ENCODE results near the gene SNX20. TPM values are rescaled to one million over a fixed set of nuclear protein-coding genes. Genes with fewer than 3 reads are reported as not detected.

The SNX20 gene
- total RNA-seq, 1 donor from 2014 or later, result 0.34 TPM

GRCh38 chr16:50704245-50704644 lies 23.1 kb upstream of the SNX20 start:
- no peak for DNase-seq

DNA sequence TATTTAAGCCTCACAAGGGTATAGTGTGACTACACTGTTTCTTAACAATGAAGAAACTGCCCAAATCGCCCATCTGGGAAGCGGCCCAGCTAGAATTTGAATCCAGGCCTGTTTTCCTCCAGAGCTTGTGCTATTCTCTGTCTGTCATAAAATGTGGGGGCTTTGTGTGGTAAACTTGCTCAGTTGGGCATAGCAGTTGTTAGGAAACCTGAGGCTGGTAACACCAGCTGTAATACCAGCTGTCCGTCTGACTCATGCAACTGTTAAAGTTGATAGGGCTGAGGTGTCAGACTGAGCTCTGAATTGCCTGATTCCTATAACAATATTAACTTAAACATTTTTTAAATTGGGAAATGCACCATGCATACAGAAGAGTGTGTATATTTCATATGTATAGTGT lies 21.6 kb upstream of the SNX20 start:
- peak; percentile 37 for DNase-seq

GRCh38 chr16:50699326-50700159 lies 18.4 kb upstream of the SNX20 start:
- no peak for DNase-seq

DNA sequence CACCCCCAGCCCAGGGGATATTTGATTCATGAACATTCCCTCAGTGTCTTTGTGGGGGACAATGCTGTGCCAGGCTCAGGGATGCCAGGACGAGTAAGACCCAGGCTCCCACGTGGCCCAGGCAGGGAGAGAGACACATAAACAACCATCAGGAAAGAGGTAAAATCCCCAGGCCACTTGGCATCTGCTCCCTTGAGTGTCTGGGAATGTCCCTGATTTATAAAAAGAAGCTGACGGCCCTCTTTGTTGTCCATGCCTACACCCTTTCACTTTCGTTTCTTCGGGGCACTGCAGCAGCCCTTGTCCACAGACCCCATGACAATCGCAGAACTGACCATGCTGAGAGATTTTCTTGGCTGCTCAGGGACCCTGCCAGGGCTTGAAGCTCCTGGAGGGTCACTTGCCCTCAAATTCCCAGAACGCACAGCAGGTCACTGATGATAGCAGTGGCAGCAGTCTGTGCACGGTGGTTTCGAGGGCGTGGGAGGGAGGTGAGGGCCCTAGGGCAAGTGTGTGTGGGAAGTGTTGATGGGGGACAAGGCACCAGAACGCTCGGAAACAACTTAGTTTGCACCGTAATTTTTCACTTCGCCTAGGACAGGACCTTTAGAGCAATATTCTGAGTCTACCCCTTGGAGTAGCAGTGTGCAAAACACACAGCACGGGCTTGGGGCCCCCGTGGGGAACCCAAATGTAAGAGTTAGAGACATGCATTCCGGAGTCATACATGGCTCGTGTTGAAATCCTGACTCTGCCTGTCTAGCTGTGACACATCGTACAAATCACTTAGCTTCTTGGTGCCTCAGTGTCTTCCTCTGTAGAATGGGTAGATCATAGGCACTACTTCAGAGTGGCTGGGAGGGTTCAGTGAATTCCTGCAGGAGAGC lies 17.0 kb upstream of the SNX20 start:
- peak; percentile 64 for DNase-seq

DNA sequence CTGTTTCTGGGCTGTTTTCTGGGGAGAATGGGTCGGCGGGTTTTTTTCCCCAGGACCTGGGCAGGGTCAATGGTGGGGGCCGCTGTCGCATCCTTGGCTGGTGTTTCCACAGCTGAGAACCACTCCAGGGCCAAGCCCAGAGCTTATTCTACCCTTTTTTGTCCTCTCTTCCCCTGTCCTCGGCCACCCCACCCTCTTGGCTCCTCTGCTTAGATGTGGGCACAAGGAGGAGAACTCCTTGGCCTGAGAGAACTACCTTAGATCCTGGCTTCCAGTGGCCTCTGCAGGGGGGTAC lies 16.3 kb upstream of the SNX20 start:
- DNase-seq, result no peak

GRCh38 chr16:50696575-50697420 lies 15.7 kb upstream of the SNX20 start:
- peak; percentile 55 for DNase-seq

- no peak for DNase-seq
These were observed 15.0 kb upstream of the SNX20 start for GRCh38 chr16:50696126-50696525.

GRCh38 chr16:50695017-50696000 lies 14.2 kb upstream of the SNX20 start:
- no peak for DNase-seq

DNA sequence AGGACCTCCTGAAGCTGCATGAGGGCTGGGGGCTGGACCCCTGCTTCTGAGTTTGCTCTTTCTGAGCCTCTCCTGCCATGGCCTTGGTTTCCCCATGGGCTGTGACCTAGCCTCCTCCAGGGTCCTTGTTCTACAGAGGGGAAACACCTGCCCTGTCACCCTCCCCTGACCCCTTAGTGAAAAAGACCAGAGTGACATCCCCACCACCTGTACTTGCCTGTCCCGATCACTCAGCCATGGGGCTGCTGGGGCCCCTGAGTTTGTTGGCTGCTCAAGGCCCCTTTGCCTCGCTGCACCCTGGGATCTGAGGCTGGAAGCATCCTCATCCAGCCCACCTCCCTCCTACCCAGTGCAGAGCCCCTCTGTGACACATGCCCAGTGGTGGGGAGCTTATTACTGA lies 13.1 kb upstream of the SNX20 start:
- DNase-seq, result no peak

- DNase-seq, result peak; percentile 23
These were observed 12.1 kb upstream of the SNX20 start, which contains the start of gene NOD2 for GRCh38 chr16:50692999-50693781. Gene NOD2 (plus strand): TSS chr16:50693606. CDS start chr16:50699496, 5,890 bp downstream.

DNA sequence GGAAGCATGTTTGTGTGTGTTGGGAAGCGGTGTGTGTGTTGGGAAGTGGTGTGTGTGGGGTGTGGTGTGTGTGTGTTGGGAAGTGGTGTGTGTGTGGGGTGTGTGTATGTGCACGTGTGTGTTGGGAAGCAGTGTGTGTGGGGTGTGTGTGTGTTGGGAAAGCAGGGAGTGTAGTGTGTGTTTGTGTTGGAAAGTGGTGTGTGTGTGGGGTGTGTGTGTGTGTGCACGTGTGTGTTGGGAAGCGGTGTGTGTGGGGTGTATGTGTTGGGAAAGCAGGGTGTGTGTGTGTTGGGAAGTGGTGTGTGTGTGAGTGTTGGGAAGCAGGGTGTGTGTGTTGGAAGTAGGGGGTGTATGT lies 11.5 kb upstream of the SNX20 start:
- no peak for DNase-seq

DNA sequence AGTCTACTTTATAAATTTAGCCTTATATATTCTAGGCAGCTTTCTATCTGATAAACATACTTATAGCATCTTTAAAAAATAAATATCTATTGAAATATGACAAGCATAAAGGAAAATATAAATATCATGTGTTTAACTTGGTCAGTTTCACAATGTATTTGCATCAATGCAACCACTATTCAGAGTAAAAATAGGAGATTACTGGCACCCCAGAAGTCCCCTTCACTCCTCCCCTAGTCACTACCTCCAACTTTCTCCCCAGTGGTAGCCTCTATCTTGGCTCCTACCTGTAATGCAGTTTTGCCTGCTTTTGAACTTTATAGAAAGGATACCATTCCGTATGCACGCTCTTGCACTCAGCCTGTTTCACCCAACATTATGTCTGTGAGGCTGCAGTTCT lies 9.1 kb upstream of the SNX20 start:
- no peak for DNase-seq

DNA sequence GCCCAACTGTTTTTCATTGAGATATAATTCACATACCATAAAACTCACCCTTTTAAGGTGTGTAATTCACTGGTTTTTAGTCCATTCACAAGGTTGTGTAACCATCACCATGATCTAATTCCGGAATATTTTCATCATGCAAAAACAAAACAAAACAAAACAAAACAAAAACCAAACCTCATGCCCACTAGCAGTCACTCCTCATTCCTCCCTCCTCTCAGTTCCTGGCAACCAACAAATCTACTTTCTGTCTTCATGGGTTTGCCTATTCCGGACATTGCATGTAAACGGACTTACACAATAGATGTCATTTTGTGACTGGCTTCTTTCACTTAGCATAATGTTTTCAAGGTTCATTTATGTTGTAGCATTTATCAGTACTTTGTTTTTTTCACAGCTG lies 7.8 kb upstream of the SNX20 start:
- DNase-seq, result no peak

DNA sequence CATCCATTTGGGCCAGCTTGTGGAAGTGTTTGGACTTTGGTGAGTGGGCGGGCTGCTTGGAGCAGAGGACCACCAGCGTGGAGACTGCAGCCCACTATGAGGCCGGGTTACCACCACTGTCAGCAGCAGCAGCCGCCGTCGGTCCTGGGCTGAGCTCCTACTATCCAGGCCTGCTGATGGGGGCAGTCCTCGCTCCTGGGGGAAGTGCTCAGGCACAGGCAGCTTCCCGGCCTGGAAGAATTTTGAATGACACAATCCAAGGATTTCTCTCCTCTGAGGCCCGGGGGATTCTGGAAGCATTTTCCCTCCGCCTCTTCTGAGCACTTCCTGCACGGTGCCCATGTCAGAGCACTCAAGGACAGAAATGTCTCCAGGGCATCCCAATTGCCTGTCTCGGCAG lies 7.0 kb upstream of the SNX20 start:
- no peak for DNase-seq

DNA sequence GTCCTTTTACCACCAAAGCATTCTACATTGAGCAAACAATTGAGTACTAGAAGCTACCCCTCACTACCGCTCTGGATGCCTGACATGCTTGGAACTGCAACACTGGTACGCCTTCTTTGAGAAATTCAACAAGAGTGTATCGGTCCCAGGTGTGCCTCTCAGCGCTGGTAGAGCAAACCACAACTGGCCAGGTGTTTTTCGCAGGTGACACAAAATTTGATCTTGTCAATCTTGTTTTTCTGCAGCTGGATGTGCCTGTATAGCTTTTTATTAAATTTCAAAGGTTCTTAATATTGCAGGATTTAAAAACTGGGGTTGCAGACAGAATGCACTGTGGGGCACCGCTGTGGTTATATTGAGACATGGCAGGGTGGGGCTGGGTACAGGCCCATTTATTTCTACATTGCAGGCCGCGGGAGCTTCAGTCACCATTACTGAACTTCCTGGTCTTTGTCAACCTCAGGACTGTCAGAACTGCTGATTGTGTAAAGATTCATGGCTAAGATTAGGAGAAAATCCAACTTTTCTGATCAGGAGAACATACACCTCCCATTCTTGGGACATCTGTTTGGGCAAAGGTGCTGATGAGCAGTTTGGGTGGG lies 4.5 kb upstream of the SNX20 start:
- no peak for DNase-seq

GRCh38 chr16:50684823-50685461 lies 3.8 kb upstream of the SNX20 start:
- DNase-seq, result no peak

DNA sequence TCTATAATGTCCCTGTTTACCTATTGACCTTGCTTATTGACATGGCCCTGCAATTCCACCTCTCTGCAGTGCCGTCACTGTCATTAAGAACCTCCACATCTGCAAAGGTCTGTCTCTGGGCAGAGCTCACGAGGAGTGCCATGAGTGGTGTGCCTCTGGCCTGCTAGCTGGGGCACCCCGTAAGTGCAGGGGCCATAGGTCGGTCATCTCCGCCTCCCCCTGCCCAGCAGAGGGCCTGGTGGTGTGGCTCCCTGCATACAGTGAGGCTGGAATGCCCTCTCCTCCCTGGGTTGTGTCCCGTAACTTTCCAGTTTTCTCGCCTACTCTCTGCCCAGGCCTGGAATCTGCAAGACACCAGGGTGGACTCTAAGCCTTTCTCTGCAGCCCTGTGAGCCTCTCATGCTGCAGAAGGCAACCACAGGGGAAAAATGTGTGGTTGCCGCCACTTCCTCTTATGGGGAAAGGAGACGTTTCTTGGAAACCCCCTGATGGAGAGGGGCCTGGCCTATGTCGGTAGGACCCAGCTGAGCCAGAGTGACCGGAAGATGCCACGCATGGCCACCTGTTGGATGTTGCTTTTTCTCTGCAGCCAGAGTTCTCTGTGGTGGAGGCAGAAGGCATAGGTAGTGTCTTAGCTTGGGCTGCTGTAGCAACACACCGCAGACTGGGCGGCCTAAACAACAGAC lies 2.7 kb upstream of the SNX20 start:
- no peak for DNase-seq

DNA sequence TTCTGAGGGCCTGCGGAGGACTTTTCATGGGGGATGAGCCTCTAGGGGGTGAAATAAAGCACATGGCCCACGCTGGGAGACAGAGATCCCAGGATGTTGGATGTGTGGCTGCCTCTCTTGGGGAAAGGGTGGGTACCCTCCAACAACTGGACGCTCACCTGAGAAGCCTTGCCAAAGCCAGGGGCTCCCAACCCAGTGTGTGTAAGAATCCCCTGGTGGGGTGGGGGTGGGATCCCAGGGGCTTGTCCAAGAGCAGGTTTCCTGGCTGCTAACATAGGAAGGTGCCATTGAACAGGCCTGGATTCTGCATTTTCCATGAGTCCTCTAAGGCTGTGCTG lies 587 bp downstream of the SNX20 start:
- DNase-seq, result no peak

Measured in dermis blood vessel endothelial cell (primary cell).